ENCODE measurements around the gene TMCC1.

- TF ChIP-seq, protein P1, sequence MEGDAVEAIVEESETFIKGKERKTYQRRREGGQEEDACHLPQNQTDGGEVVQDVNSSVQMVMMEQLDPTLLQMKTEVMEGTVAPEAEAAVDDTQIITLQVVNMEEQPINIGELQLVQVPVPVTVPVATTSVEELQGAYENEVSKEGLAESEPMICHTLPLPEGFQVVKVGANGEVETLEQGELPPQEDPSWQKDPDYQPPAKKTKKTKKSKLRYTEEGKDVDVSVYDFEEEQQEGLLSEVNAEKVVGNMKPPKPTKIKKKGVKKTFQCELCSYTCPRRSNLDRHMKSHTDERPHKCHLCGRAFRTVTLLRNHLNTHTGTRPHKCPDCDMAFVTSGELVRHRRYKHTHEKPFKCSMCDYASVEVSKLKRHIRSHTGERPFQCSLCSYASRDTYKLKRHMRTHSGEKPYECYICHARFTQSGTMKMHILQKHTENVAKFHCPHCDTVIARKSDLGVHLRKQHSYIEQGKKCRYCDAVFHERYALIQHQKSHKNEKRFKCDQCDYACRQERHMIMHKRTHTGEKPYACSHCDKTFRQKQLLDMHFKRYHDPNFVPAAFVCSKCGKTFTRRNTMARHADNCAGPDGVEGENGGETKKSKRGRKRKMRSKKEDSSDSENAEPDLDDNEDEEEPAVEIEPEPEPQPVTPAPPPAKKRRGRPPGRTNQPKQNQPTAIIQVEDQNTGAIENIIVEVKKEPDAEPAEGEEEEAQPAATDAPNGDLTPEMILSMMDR (IDR thresholded peaks at IDR 0.05 in 2 of 3, conservative IDR thresholded peaks at IDR 0.05 in 1 of 3; ENCODE audit: control insufficient read depth in 2 of 3, extremely low read depth in 1 of 3, insufficient read depth in 1 of 3, low read depth in 3 of 3, low read length in 3 of 3): no peak
- no peak for TF ChIP-seq EP300 (IDR thresholded peaks at IDR 0.05; ENCODE audit: borderline replicate concordance in 1 of 2, control insufficient read depth in 1 of 2, low read depth in 2 of 2, low read length in 2 of 2)
- no peak for TF ChIP-seq PAX5 (IDR thresholded peaks at IDR 0.05; ENCODE audit: borderline replicate concordance, low read depth, low read length)
- TF ChIP-seq, protein P2, sequence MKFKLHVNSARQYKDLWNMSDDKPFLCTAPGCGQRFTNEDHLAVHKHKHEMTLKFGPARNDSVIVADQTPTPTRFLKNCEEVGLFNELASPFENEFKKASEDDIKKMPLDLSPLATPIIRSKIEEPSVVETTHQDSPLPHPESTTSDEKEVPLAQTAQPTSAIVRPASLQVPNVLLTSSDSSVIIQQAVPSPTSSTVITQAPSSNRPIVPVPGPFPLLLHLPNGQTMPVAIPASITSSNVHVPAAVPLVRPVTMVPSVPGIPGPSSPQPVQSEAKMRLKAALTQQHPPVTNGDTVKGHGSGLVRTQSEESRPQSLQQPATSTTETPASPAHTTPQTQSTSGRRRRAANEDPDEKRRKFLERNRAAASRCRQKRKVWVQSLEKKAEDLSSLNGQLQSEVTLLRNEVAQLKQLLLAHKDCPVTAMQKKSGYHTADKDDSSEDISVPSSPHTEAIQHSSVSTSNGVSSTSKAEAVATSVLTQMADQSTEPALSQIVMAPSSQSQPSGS (IDR thresholded peaks at IDR 0.05; ENCODE audit: low read length): no peak
These were observed 295.0 kb downstream of the TMCC1 start for GRCh38 chr3:129598484-129598883.

All from GM12878 (cell line).